Activated CD8-positive, alpha-beta memory T cell treated with anti-CD3 and anti-CD28 coated beads for 1 hour (primary cell): ENCODE data around the gene TMEM163.

Experiments used
- DNase-seq, 2 donors: peaks; one replicate each; pipeline ENCODE4 v3.0.0-alpha.2; 2020; ENCODE audit warnings: low read depth in 1 of 2; ENCODE audit errors: extremely low read depth in 1 of 2

TMEM163 gene

DNA sequence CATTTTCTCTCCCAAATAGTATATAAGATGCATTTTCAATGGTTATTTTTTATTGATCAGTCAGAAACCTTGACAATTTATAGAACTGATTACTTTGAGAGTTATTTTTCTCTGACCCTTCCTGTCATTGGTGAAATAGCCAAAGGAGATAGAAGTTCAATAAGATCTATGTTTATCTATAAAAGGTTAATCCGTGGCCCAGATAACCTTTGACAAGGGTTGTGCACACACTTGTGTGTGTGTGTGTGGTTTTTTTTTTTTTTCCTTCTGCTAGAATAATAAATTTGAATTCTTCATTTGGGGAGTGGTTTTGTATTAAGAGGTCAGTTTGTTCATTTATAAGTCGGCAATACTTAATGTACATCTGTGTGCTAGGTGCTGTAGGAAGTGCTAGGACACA lies 304.9 kb downstream of the TMEM163 start:
- no peak for DNase-seq

DNA sequence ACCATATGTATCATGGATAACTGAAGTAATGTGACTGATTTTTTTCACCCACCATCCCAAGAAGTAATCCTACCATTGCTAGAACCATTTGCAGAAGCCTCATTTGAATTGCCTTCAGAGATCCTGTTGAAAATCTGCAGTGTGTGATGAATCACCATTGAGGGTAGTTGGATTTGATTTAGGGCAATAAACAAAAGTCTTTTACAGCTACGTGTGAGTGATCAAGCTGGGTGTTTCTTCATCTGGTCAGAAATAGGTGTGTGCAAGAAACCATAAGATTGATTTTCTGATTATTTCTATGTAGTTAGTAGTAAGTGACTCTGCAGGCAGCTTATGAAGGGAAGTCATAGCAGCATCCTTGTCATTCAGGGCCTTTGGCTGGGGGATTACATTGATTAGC lies 305.4 kb downstream of the TMEM163 start:
- DNase-seq: no peak

DNA sequence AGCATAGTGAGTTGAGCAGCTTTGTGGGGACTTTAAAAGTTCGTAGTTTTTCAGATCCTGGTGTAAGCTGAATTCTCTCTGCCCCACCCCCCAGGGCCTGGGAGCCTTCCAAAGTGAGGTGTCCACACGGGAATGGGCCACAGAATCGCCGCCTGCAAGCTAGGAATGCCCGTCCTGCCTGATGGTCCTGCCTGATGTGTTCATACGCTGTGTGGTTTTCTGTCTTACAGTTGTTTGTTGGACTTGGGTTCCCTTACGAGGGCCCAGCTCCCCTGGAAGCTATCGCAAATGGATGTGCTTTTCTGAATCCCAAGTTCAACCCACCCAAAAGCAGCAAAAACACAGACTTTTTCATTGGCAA lies 306.2 kb downstream of the TMEM163 start:
- no peak for DNase-seq

DNA sequence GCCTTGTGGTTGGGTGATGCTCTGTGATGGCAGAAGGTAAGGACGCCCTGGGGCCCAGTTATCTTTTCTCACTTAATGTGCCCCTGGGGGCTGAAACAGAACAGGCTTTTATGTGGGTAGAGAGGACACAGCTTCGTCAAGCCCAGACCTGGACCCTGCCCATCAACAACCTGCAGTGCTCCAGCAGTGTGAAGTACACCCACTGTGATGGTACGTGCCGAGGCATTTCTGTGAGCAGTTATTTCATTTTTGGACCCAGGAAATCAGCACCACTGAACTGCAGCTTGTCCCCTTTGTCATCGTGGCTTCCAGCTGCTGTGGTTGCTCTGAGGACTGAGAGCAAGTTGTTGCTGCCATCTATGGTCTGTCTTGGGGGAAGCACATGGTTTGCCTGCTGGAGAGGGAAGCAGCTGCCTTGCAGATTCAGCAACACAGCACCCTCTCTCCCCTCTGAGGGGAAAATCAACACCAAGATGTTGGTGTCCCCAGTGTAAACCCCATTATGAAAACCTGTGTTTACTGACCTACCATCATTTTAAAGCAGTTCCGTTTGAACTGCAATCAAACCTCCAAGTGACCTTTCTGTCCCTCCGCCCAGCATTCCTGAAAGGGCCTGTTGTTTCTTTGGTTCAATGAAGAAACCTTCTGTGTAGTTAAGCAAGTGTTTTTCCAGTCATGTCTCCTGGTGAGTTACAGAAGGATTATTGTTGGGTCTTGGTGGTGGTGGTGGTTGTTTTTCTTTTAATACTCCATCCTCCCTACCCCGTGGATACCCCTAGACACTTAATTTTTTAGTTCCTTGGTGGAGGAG lies 306.8 kb downstream of the TMEM163 start:
- DNase-seq: peak; percentile 16 to 37

- DNase-seq: no peak
Observed at GRCh38 chr2:134411279-134411827, 307.4 kb downstream of the TMEM163 start.

DNA sequence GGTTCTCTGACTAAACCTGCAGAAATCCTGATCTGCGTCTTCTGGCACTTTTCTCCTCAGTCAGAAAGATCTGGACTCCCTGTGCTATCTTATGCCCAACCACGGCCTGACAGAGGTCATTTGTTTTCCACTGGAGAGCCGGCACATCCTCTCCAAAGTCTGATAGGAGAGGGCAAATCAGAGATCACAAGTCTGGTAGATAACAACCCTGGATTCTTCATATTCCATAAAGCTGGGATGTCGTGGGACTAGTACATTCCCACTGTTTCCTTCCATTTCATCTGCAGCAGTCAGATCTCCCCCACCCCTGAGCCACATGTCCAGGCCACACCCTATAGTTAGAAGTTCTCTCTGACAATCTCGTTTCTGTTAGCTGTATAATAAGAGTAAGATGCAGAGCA lies 308.0 kb downstream of the TMEM163 start:
- no peak for DNase-seq

- DNase-seq: no peak
Observed at GRCh38 chr2:134410006-134410405, 308.8 kb downstream of the TMEM163 start.

GRCh38 chr2:134408791-134409190 lies 310.0 kb downstream of the TMEM163 start:
- DNase-seq: no peak

DNA sequence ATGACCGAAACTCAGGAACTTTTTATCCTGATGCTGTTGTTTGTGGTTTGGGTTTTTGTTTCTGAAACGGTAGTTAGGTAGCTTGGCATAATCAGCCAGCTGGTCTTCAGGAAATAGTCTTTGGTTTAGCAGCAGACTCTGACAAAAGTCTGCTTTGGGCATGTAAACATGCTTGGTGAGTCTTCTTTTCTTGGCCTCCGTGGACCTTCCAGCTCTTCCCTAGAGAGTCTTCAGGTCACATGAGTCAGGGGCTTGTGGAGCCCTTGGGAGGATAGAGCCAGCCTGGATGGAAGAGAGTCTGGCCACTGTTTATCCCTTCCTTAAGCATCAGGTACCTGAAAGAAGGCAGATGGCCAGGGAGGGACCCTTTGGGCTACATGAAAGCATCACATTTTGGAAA lies 310.4 kb downstream of the TMEM163 start:
- no peak for DNase-seq

- DNase-seq: no peak
Observed at GRCh38 chr2:134407154-134407890, 311.5 kb downstream of the TMEM163 start.

DNA sequence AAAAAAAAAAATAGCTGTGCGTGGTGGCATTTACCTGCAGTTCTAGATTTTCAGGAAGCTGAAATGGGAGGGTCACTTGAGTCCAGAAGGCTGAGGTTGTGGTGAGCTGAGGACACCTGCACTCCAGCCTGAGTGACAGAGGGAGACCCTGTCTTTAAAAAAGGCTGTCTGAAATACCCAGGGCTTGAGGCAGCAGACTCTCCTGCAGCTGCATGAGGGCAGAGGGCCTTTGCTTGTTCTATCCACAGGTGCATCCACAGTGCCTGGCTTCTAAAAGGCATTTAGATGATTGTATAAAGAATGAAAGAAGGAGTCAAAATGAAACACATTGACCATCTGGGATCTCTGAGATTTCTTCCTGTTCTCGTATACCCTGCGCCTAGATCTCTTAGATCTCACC lies 312.1 kb downstream of the TMEM163 start:
- no peak for DNase-seq

- DNase-seq: no peak
Observed at GRCh38 chr2:134406311-134406710, 312.5 kb downstream of the TMEM163 start.
